Neural progenitor cell (in vitro differentiated cells): ENCODE data around the gene SEPHS1.

Experiments
- EZH2 ChIP-seq: fragments of 200-600 bp; sonication (generic); IDR thresholded peaks from 2 replicates; pipeline ENCODE4 v1.6.1; 2017; ENCODE audit warnings: antibody characterized with exemption, mild to moderate bottlenecking, moderate library complexity
- EZH2phosphoT487 ChIP-seq: fragments of 200-600 bp; sonication (generic); IDR thresholded peaks from 2 replicates; pipeline ENCODE4 v1.6.1; 2017; ENCODE audit warnings: antibody characterized with exemption
- TF ChIP-seq, protein P1 (sequence below): fragments of 200-600 bp; sonication (generic); IDR thresholded peaks from 2 replicates; pipeline ENCODE4 v1.5.1; 2017; ENCODE audit warnings: antibody characterized with exemption, mild to moderate bottlenecking

DNA sequence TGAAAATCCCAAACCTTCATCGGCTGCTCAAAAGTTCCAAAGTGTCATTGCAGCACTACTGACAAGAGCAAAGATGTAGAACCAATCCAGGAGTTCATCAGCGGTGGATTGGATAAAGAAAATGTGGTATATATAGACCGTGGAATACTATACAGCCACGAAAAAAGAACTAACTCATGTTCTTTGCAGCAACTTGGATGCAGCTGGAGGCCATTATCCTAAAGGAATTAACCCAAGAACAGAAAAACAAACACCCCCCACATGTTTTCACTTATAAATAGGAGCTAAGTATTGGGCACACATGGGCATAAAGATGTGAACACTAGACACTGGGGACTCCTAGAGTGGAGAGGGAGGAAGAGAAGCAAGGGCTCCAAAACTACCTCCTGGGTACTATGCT, 79.8 kb downstream of the SEPHS1 start:
- TF ChIP-seq, protein P1, sequence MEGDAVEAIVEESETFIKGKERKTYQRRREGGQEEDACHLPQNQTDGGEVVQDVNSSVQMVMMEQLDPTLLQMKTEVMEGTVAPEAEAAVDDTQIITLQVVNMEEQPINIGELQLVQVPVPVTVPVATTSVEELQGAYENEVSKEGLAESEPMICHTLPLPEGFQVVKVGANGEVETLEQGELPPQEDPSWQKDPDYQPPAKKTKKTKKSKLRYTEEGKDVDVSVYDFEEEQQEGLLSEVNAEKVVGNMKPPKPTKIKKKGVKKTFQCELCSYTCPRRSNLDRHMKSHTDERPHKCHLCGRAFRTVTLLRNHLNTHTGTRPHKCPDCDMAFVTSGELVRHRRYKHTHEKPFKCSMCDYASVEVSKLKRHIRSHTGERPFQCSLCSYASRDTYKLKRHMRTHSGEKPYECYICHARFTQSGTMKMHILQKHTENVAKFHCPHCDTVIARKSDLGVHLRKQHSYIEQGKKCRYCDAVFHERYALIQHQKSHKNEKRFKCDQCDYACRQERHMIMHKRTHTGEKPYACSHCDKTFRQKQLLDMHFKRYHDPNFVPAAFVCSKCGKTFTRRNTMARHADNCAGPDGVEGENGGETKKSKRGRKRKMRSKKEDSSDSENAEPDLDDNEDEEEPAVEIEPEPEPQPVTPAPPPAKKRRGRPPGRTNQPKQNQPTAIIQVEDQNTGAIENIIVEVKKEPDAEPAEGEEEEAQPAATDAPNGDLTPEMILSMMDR = no peak
- no peak for TF ChIP-seq EZH2
- no peak for TF ChIP-seq EZH2phosphoT487
